Right atrium auricular region (tissue), 2 donors: ENCODE results near the gene SCYL1. TPM values are rescaled to one million over a fixed set of nuclear protein-coding genes. Genes with fewer than 3 reads are reported as not detected.

Source experiments
- DNase-seq: peaks from one replicate; pipeline ENCODE4 v3.0.0-alpha.2; 2019; ENCODE audit warnings: low spot score
- H3K27ac ChIP-seq, 2 donors: fragments of 200-600 bp; sonication (generic); 1 replicate in 1 of 2; 2 replicates in 1 of 2; pipeline ENCODE4 v1.5.1; 2016 to 2019
- H3K27me3 ChIP-seq, 2 donors: fragments of 200-600 bp; sonication (generic); one replicate each; pipeline versions ENCODE4 v1.5.1 to v1.6.0; 2017 to 2019
- H3K36me3 ChIP-seq: fragments of 200-600 bp; sonication (generic); one replicate; pipeline ENCODE4 v1.5.1; 2016
- H3K4me1 ChIP-seq, 2 donors: fragments of 200-600 bp; sonication (generic); one replicate each; pipeline versions ENCODE4 v1.5.1 to v1.6.0; 2017 to 2019
- H3K4me3 ChIP-seq, 2 donors: fragments of 200-600 bp; sonication (generic); 1 replicate in 1 of 2; 2 replicates in 1 of 2; pipeline ENCODE4 v1.5.1; 2017 to 2019; ENCODE audit warnings: mild to moderate bottlenecking in 1 of 2, moderate library complexity in 1 of 2
- H3K9me3 ChIP-seq, 2 donors: fragments of 200-600 bp; sonication (generic); one replicate each; pipeline ENCODE4 v1.5.1; 2019
- CTCF ChIP-seq, 2 donors: fragments of 200-600 bp; sonication (generic); IDR thresholded peaks; one replicate each; pipeline ENCODE4 v1.5.1; 2019; ENCODE audit warnings: antibody characterized with exemption in 2 of 2
- total RNA-seq, 2 donors: library from RNA; depleted of rRNA; stranded (reverse); fragments of >200 nt; gene quantifications; one replicate each; pipeline ENCODE4 v1.1.0, GENCODE V29; 2016

SCYL1 gene
- total RNA-seq, 2 donors from 2014 or later, result 71.8 to 89.7 TPM

DNA sequence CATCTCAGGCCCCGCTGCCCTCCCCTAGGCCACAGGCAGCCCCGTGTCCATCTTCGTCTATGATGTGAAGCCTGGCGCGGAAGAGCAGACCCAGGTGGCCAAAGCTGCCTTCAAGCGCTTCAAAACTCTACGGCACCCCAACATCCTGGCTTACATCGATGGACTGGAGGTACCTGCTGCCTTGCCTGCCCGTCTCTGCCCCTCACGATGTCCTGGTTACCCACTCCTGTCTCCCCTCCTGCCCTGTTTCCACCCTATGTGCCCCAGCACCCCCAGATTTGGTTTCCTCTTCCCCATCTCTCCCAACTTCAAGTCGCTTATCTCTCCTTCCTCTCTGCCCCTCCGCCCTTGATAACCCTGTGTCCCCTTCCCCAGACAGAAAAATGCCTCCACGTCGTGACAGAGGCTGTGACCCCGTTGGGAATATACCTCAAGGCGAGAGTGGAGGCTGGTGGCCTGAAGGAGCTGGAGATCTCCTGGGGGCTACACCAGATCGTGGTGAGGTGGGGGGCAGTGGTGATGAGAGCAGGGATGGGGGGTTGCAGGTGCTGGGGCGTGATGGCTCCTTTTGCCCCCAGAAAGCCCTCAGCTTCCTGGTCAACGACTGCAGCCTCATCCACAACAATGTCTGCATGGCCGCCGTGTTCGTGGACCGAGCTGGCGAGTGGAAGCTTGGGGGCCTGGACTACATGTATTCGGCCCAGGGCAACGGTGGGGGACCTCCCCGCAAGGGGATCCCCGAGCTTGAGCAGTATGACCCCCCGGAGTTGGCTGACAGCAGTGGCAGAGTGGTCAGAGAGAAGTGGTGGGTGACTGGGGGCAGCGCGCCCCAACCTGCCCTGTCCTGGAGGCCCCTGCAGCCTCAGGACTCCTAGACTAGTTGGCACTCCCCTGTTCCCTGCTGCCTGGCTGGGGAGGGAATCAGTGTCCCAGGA, 930 bp downstream of the SCYL1 start:
- no peak for TF ChIP-seq CTCF (IDR thresholded peaks at IDR 0.05)
- no peak for DNase-seq
- Histone ChIP-seq H3K36me3 (peaks cover 31% of the 10 kb centered on the region), H3K4me1 (peaks cover 0 to 30% of the 10 kb centered on the region in 2 donors), H3K9me3 (no peaks in the 10 kb centered on the region), H3K27me3 (no peaks in the 10 kb centered on the region), H3K4me3 (peak overlapping the region; percentile 100), H3K27ac (peak overlapping the region; percentile 94)

GRCh38 chr11:65526744-65527143, 1.9 kb downstream of the SCYL1 start:
- DNase-seq, result no peak
- H3K36me3 ChIP-seq, result peaks cover 40% of the 10 kb centered on the region
- H3K4me1 ChIP-seq, result peaks cover 0 to 30% of the 10 kb centered on the region in 2 donors

GRCh38 chr11:65528819-65529350, 4.0 kb downstream of the SCYL1 start:
- no peak for DNase-seq
- Histone ChIP-seq H3K27ac (no peak overlapping the region), H3K27me3 (no peaks in the 10 kb centered on the region), H3K4me1 (peaks cover 0 to 27% of the 10 kb centered on the region in 2 donors), H3K9me3 (no peaks in the 10 kb centered on the region), H3K36me3 (peaks cover 58% of the 10 kb centered on the region), H3K4me3 (no peak overlapping the region)
- TF ChIP-seq CTCF (IDR thresholded peaks at IDR 0.05), result no peak

More at GRCh38 chr11:65526744-65527143, 1.9 kb downstream of the SCYL1 start:
- Histone ChIP-seq H3K27ac (no peak overlapping the region), H3K4me3 (no peak overlapping the region), H3K9me3 (no peaks in the 10 kb centered on the region), H3K27me3 (no peaks in the 10 kb centered on the region)
- TF ChIP-seq CTCF (IDR thresholded peaks at IDR 0.05), result no peak

DNA sequence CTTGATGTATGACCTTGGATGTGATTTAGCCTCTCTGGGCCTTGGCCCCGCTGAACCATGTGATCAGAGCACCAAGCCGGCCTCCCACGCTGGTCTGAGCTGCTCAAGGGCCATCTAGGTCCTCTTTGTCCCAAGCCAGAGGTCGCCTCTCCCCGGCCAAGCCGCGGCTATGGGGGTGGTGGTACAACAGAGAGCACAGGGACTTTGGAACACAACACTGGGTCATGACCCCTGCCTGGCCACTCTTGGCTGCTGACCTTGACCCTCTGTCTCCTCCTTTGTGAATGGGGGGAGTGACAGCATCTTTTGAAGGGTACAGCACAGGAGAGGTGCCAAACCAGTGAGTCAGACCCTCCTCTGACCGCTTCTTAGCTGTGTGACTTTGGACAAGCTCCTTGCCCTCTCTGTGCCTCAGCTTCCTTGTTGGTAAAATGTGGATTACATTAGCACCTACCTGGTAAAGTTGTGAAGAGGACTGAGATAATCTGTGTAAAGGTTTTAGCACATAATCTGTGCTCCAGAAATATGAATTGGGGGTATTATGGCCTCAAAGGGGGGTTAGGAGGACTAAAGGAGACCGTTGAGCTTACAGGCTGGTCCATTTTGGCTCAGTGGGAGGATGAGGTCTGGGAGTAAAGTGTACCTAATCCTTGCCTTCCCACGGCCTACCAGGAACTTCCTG, 4.7 kb downstream of the SCYL1 start:
- Histone ChIP-seq H3K9me3 (no peaks in the 10 kb centered on the region), H3K4me3 (no peak overlapping the region), H3K27me3 (no peaks in the 10 kb centered on the region), H3K27ac (no peak overlapping the region), H3K4me1 (peaks cover 0 to 21% of the 10 kb centered on the region in 2 donors), H3K36me3 (peaks cover 58% of the 10 kb centered on the region)
- TF ChIP-seq CTCF (IDR thresholded peaks at IDR 0.05), result no peak
- no peak for DNase-seq

DNA sequence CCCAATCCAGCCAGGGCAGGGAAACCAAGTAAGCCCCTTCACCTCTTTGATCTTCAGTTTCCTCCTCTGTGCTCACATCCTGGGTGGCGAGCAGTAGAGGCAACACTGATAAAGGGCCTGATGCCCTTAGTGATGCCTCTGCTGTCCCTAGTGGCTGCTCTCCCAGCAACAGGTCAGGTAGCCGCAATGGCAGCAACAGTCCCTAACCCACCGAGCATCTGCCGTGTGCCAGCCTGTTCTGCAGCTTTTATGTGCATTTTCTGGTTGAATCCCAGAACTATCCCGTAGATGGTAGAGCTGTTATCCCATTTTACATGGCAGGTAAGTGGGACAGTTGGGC, 5.2 kb downstream of the SCYL1 start:
- Histone ChIP-seq H3K4me1 (peaks cover 0 to 21% of the 10 kb centered on the region in 2 donors), H3K9me3 (no peaks in the 10 kb centered on the region), H3K36me3 (peaks cover 60% of the 10 kb centered on the region), H3K4me3 (no peak overlapping the region), H3K27me3 (no peaks in the 10 kb centered on the region), H3K27ac (no peak overlapping the region)
- no peak for DNase-seq
- TF ChIP-seq CTCF (IDR thresholded peaks at IDR 0.05), result no peak
